HG03097 (cell line): ENCODE data around the gene MGMT.

Experiments
- ATAC-seq: cut with Tn5 transposase; IDR thresholded peaks from one replicate; pipeline ENCODE4 v1.9.1; 2021; ENCODE audit not compliant: unreplicated experiment, low FRiP score

MGMT gene

DNA sequence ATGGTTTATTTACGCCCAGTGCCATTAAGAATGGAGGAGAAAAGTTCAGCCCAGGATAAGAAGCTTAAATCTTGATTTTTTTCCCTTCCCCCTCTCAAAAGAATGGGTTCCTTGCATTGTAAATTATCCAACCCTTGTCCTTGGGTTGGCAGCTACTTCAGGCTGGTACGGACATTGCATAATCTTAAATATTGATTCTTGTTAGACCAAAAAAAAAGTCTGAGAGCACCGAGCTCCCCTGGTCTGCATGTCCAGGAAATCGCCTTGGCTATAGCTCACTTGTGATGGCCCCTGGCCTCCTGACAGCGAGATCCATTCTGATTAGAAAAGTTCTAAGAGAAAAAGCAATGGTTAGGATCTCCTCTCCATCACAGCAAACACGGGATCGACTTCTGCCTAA is 345.4 kb downstream of the MGMT start:
- no peak for ATAC-seq

DNA sequence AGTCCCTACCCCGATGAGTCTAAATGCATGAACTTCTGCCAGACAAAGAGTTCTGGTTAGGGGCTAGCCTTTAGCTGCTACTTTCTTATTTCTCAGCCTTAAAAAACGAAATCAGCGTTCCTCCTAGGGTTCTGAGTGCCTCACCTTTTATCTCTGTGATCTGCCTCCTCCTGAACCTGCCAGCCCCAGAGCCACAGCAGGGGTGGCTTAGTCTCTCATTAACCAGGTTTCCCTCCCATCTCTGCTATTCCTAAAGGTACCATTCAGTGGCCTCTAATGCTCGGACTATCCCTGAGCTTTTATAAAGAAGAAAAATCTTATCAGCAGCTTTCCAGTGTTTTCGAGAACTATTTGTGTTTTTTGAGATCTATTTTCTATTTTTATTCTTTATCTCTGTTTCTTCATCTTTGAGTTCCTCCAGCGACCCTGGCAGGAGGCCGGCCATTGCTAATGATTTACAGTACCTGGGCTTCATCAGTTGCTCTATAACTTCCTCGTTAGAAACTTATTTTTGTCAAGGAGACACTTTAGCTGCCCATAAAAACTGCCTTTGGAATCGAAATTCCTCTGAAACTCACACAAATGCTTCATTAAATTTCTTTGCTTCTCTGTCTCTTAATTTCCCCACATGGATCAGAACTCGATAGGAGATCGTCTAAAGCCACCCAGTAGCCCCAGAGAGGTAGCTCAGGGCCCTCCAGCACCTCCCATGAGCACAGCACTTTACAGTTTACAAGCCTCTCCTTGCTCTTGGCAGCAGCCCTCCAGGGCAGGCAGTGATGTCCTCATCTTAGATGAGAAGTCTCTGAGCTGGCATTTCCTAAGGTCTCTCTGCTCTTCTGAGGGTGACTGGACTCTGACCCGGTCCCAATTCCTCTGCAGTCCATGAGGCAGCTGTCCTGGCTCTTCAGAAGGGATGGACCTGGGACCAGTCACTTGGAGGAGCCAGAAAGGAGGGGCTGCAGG is 347.9 kb downstream of the MGMT start:
- ATAC-seq, result no peak

DNA sequence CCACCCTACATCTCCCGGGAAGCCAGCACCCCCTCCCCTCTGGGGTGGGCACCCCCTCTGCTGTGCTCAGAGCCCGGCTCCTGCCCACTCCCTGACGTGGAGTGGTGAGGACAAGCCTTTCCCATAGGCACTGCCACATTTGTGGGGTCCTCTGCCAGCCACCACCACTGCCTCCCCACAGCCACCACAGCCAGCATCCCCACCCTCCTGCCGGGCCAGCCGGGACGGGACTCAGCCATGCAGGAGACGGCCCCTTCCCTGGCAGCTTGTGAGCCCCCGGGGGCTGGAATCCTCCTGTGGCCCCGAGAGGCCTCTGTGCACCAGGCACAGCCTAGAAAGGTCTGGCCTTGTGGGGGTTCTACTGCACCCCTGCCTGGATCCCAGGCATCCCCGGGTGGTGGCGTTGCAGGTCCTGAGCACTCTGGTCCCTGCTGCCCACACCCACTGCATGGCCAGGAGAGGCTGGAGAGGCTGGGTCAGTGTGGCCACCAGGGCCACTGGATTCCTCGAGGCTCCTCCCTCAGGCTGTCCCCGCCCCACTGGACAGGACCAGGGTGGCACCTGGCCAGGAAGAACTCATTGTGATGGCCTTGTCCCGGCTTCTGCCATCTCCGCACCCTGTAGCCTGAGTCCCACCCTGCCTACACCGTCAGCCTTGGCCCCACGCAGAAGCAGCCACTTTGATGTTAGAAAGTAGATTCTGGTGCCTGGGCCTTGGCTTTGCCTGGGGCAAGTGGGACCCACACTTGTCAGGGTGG is 349.0 kb downstream of the MGMT start:
- ATAC-seq, result no peak

DNA sequence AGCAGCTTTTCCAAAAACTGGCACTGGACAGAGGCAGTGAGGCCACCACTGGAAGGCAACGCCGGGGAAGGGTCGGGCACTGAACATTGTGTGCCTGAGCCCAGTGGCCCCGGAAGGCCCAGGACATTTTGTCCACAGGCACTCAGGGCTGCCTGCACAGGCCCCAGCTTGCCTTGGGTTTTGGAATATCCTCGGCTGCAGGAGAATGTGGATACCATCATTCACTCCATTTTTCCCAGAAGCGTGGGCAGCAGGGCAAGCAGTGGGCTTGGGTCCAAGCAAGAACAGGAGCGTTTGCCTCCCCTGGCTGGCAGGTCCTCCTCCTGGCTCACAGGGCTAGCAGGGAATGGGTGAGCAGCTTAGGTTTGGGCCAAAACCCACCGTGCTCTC is 349.6 kb downstream of the MGMT start:
- ATAC-seq, result no peak
